Astrocyte of the cerebellum (primary cell): Measurements from ENCODE around the gene MRPS14.

ENCODE experiments used
- DNase-seq: peaks from one replicate; pipeline ENCODE4 v3.0.0-alpha.2; 2011; ENCODE audit warnings: low read depth
- H3K4me3 ChIP-seq: 2 replicates; pipeline ENCODE4 v1.5.1; 2011; ENCODE audit warnings: mild to moderate bottlenecking, low read depth, low read length, moderate library complexity
- CTCF ChIP-seq: IDR thresholded peaks from 2 replicates; pipeline ENCODE4 v1.5.1; 2012; ENCODE audit warnings: low read length, low read depth, moderate library complexity, mild to moderate bottlenecking; ENCODE audit errors: missing control alignments
- in situ Hi-C: cut with HindIII; loops from 2 replicates; pipeline ENCODE4 v1.10.0; 2017; ENCODE audit warnings: low sequenced_read_pairs

Gene MRPS14

GRCh38 chr1:174967845-174968705, 55.1 kb downstream of the MRPS14 start:
- H3K4me3 ChIP-seq, result no peak overlapping the region
- TF ChIP-seq CTCF, result no peak
- in situ Hi-C loops, result no loop called here
- DNase-seq, result no peak

- H3K4me3 ChIP-seq, result no peak overlapping the region
- DNase-seq, result no peak
- in situ Hi-C loops, result no loop called here
- no peak for TF ChIP-seq CTCF
Observed at GRCh38 chr1:174966008-174966572, 57.1 kb downstream of the MRPS14 start.

GRCh38 chr1:174965362-174966007, 57.7 kb downstream of the MRPS14 start:
- in situ Hi-C loops, result no loop called here
- H3K4me3 ChIP-seq, result no peak overlapping the region
- no peak for DNase-seq
- TF ChIP-seq CTCF, result no peak

- DNase-seq, result no peak
- in situ Hi-C loops, result no loop called here
- H3K4me3 ChIP-seq, result no peak overlapping the region
- no peak for TF ChIP-seq CTCF
Observed at GRCh38 chr1:174964972-174965361, 58.3 kb downstream of the MRPS14 start.

GRCh38 chr1:174964261-174964971, 58.8 kb downstream of the MRPS14 start:
- DNase-seq, result no peak
- no peak for TF ChIP-seq CTCF
- no peak overlapping the region for H3K4me3 ChIP-seq
- in situ Hi-C loops, result no loop called here

GRCh38 chr1:174963529-174964125, 59.6 kb downstream of the MRPS14 start:
- in situ Hi-C loops, result no loop called here
- H3K4me3 ChIP-seq, result no peak overlapping the region
- no peak for DNase-seq
- no peak for TF ChIP-seq CTCF
